OCI-LY7 (cell line): ENCODE measurements around the gene ACTN2. TPM values are rescaled to one million over a fixed set of nuclear protein-coding genes. Genes with fewer than 3 reads are reported as not detected.

ENCODE experiments used
- BruUV-seq: library from RNA; stranded (reverse); fragments of 400-500 nt; replicated peaks from 2 replicates; lab custom pipeline; 2021; lab: Mats Ljungman, UMichigan
- CTCF ChIA-PET: fragments of 300-600 bp; sonication (Branson Sonifier 250); formaldehyde crosslinking; loops from one replicate; lab custom pipeline; 2022; ENCODE audit warnings: antibody characterized with exemption; ENCODE audit not compliant: unreplicated experiment; lab: Charles Lee
- POLR2A ChIA-PET: fragments of 300-600 bp; sonication (Branson Sonifier 250); formaldehyde crosslinking; loops from one replicate; lab custom pipeline; 2022; ENCODE audit warnings: antibody characterized with exemption; lab: Charles Lee
- DNase-seq: peaks from one replicate; pipeline ENCODE4 v3.0.0-alpha.2; 2015; ENCODE audit warnings: low spot score
- H2AFZ ChIP-seq: fragments of 200-600 bp; sonication (generic), shearing (Covaris generic); 2 replicates; pipeline ENCODE4 v1.6.1; 2014; ENCODE audit warnings: mild to moderate bottlenecking, antibody characterized with exemption, low read length, moderate library complexity
- H3K27ac ChIP-seq: fragments of 200-600 bp; sonication (generic); 2 replicates; pipeline ENCODE4 v1.5.1; 2014; ENCODE audit warnings: mixed run types, low read depth, mild to moderate bottlenecking, moderate library complexity, low read length, inconsistent platforms; ENCODE audit not compliant: poor library complexity, severe bottlenecking
- H3K36me3 ChIP-seq: fragments of 200-600 bp; sonication (generic); 2 replicates; pipeline ENCODE4 v1.6.1; 2014; ENCODE audit warnings: mild to moderate bottlenecking, antibody characterized with exemption, low read length, moderate library complexity, mixed read lengths; ENCODE audit not compliant: insufficient read depth
- H3K4me1 ChIP-seq: fragments of 200-600 bp; sonication (generic); 2 replicates; pipeline ENCODE4 v1.5.1; 2014; ENCODE audit warnings: mild to moderate bottlenecking, low read length; ENCODE audit not compliant: insufficient read depth, poor library complexity, severe bottlenecking
- H3K4me2 ChIP-seq: fragments of 200-600 bp; sonication (generic); 2 replicates; pipeline ENCODE4 v1.6.1; 2014; ENCODE audit warnings: mild to moderate bottlenecking, low read length
- H3K4me3 ChIP-seq: fragments of 200-600 bp; sonication (generic); 2 replicates; pipeline ENCODE4 v1.5.1; 2014; ENCODE audit warnings: mild to moderate bottlenecking, low read depth, low read length; ENCODE audit not compliant: poor library complexity, severe bottlenecking
- H3K79me2 ChIP-seq: fragments of 200-600 bp; sonication (generic); 2 replicates; pipeline ENCODE4 v1.6.1; 2016; ENCODE audit warnings: low read depth, mild to moderate bottlenecking, low read length, moderate library complexity, mixed read lengths; ENCODE audit not compliant: insufficient read depth
- H3K9me2 ChIP-seq: fragments of 200-600 bp; sonication (generic); 2 replicates; pipeline ENCODE4 v1.6.1; 2016; ENCODE audit warnings: mild to moderate bottlenecking, low read length, mixed read lengths; ENCODE audit not compliant: insufficient read depth
- H3K9me3 ChIP-seq: fragments of 200-600 bp; sonication (generic); 2 replicates; pipeline ENCODE4 v1.6.1; 2014; ENCODE audit warnings: mild to moderate bottlenecking, mixed run types, low read length, mixed read lengths
- H4K20me1 ChIP-seq: fragments of 200-600 bp; sonication (generic); 2 replicates; pipeline ENCODE4 v1.6.1; 2014; ENCODE audit warnings: mild to moderate bottlenecking, antibody characterized with exemption, low read length, moderate library complexity, mixed read lengths; ENCODE audit not compliant: insufficient read depth
- CTCF ChIP-seq: fragments of 200-600 bp; sonication (generic); conservative IDR thresholded peaks from 2 replicates; pipeline ENCODE4 v1.5.1; 2014; ENCODE audit warnings: mild to moderate bottlenecking, antibody characterized with exemption, low read length, moderate library complexity, mixed read lengths
- EZH2phosphoT487 ChIP-seq: fragments of 200-600 bp; sonication (generic); IDR thresholded peaks from 2 replicates; pipeline ENCODE4 v1.6.1; 2018; ENCODE audit warnings: low read depth, borderline replicate concordance, mild to moderate bottlenecking, mixed run types, antibody characterized with exemption, low read length, moderate library complexity, mixed read lengths
- intact Hi-C: fragments of 100-400 bp; cut with micrococcal nuclease; formaldehyde crosslinking; loops from one replicate; pipeline ENCODE4 v1.10.0; 2022; ENCODE audit not compliant: unreplicated experiment
- total RNA-seq, 2 experiments: library from RNA; depleted of rRNA in 1 of 2; stranded (reverse); fragments of >200 nt in 1 of 2; shearing (Covaris generic) in 1 of 2; gene quantifications; 2 replicates each; pipeline ENCODE4 v1.2.3, GENCODE V29; 2014 to 2022

Gene ACTN2
- total RNA-seq, 2 experiments from 2014 or later: not detected

GRCh38 chr1:236687273-236687672 lies 974 bp downstream of the ACTN2 start:
- CTCF ChIA-PET: no interaction called here
- TF ChIP-seq CTCF (no peak), EZH2phosphoT487 (no peak)
- no peak for DNase-seq
- intact Hi-C loops: no loop called here
- POLR2A ChIA-PET: no interaction called here
- no peaks in the 10 kb centered on the region for H3K36me3 ChIP-seq
- no peaks in the 10 kb centered on the region for H4K20me1 ChIP-seq
- BruUV-seq: no TSS peak
- no peak overlapping the region for H2AFZ ChIP-seq
- H3K27ac ChIP-seq: no peak overlapping the region
- H3K4me3 ChIP-seq: no peak overlapping the region
- H3K4me1 ChIP-seq: no peaks in the 10 kb centered on the region
- H3K4me2 ChIP-seq: no peak overlapping the region
- H3K9me2 ChIP-seq: no peaks in the 10 kb centered on the region
- H3K79me2 ChIP-seq: no peaks in the 10 kb centered on the region
- no peaks in the 10 kb centered on the region for H3K9me3 ChIP-seq

GRCh38 chr1:236688705-236689104 lies 2.4 kb downstream of the ACTN2 start:
- intact Hi-C loops: no loop called here
- ChIA-PET POLR2A (no interaction called here), CTCF (no interaction called here)
- Histone ChIP-seq H3K9me3 (no peaks in the 10 kb centered on the region), H3K36me3 (no peaks in the 10 kb centered on the region), H3K4me3 (no peak overlapping the region), H3K4me2 (no peak overlapping the region), H2AFZ (no peak overlapping the region), H4K20me1 (no peaks in the 10 kb centered on the region), H3K9me2 (no peaks in the 10 kb centered on the region), H3K27ac (no peak overlapping the region), H3K4me1 (no peaks in the 10 kb centered on the region), H3K79me2 (no peaks in the 10 kb centered on the region)
- DNase-seq: no peak
- TF ChIP-seq CTCF: no peak
- TF ChIP-seq EZH2phosphoT487: no peak
- no TSS peak for BruUV-seq

GRCh38 chr1:236689713-236690569 lies 3.6 kb downstream of the ACTN2 start:
- Histone ChIP-seq H3K36me3 (no peaks in the 10 kb centered on the region), H3K9me3 (no peaks in the 10 kb centered on the region), H2AFZ (no peak overlapping the region), H3K79me2 (no peaks in the 10 kb centered on the region), H3K9me2 (no peaks in the 10 kb centered on the region), H3K4me2 (no peak overlapping the region), H4K20me1 (no peaks in the 10 kb centered on the region), H3K4me3 (no peak overlapping the region), H3K27ac (no peak overlapping the region), H3K4me1 (no peaks in the 10 kb centered on the region)
- ChIA-PET POLR2A (no interaction called here), CTCF (no interaction called here)
- no peak for TF ChIP-seq CTCF
- no peak for TF ChIP-seq EZH2phosphoT487
- no TSS peak for BruUV-seq
- intact Hi-C loops: no loop called here
- no peak for DNase-seq
